HG02885 (cell line): Measurements from ENCODE around the gene CROCC2.

Experiments
- ATAC-seq: cut with Tn5 transposase; IDR thresholded peaks from one replicate; pipeline ENCODE4 v1.9.1; 2021; ENCODE audit warnings: mild to moderate bottlenecking; ENCODE audit not compliant: unreplicated experiment, poor library complexity

The CROCC2 gene

GRCh38 chr2:240953426-240954410, 47.6 kb downstream of the CROCC2 start:
- ATAC-seq: no peak

GRCh38 chr2:240954436-240955305, 48.5 kb downstream of the CROCC2 start:
- no peak for ATAC-seq

- ATAC-seq: no peak
Observed at GRCh38 chr2:240955306-240956170, 49.4 kb downstream of the CROCC2 start.

GRCh38 chr2:240956171-240956934, 50.2 kb downstream of the CROCC2 start:
- ATAC-seq: no peak

- ATAC-seq: no peak
Observed at GRCh38 chr2:240956935-240957655, 51.0 kb downstream of the CROCC2 start.

GRCh38 chr2:240957656-240958365, 51.7 kb downstream of the CROCC2 start:
- ATAC-seq: no peak

- ATAC-seq: no peak
Observed at GRCh38 chr2:240958366-240959213, 52.5 kb downstream of the CROCC2 start.

GRCh38 chr2:240959214-240959940, 53.2 kb downstream of the CROCC2 start:
- ATAC-seq: no peak

GRCh38 chr2:240959941-240960308, 53.8 kb downstream of the CROCC2 start:
- no peak for ATAC-seq

GRCh38 chr2:240960309-240960970, 54.3 kb downstream of the CROCC2 start:
- ATAC-seq: no peak

- ATAC-seq: no peak
Observed at GRCh38 chr2:240960971-240961876, 55.1 kb downstream of the CROCC2 start.

GRCh38 chr2:240961910-240962299, 55.8 kb downstream of the CROCC2 start:
- ATAC-seq: no peak

GRCh38 chr2:240962300-240963064, 56.3 kb downstream of the CROCC2 start:
- no peak for ATAC-seq

- no peak for ATAC-seq
Observed at GRCh38 chr2:240963065-240963867, 57.1 kb downstream of the CROCC2 start.
